Adipocyte (in vitro differentiated cells): ENCODE measurements around the gene TOMM40L.

Experiments used
- DNase-seq: peaks from one replicate; pipeline ENCODE4 v3.0.0-alpha.2; 2015; ENCODE audit warnings: low read depth
- H3K27me3 ChIP-seq: replicated peaks from 2 replicates; pipeline ENCODE4 v1.7.0; 2013; ENCODE audit warnings: mild to moderate bottlenecking, low read length, moderate library complexity; ENCODE audit not compliant: control insufficient read depth, insufficient read depth
- H3K36me3 ChIP-seq: 2 replicates; pipeline ENCODE4 v1.7.0; 2013; ENCODE audit warnings: low read length, mild to moderate bottlenecking, moderate library complexity; ENCODE audit not compliant: control insufficient read depth, insufficient read depth, severe bottlenecking
- H3K4me1 ChIP-seq: 2 replicates; pipeline ENCODE4 v1.7.0; 2013; ENCODE audit warnings: mild to moderate bottlenecking, low read length, moderate library complexity; ENCODE audit not compliant: control insufficient read depth, insufficient read depth
- H3K4me3 ChIP-seq: 2 replicates; pipeline ENCODE4 v1.7.0; 2013; ENCODE audit warnings: mild to moderate bottlenecking, low read length, moderate library complexity
- H3K9ac ChIP-seq: 2 replicates; pipeline ENCODE4 v1.7.0; 2013; ENCODE audit warnings: mild to moderate bottlenecking, low read length, moderate library complexity
- H3K9me3 ChIP-seq: 2 replicates; pipeline ENCODE4 v1.7.0; 2013; ENCODE audit warnings: mild to moderate bottlenecking, low read length, moderate library complexity; ENCODE audit not compliant: control insufficient read depth

Gene TOMM40L

GRCh38 chr1:161188381-161188780, 37.5 kb upstream of the TOMM40L start:
- Histone ChIP-seq H3K36me3 (peaks cover 21% of the 10 kb centered on the region), H3K4me1 (peaks cover 52% of the 10 kb centered on the region), H3K4me3 (no peak overlapping the region), H3K27me3 (no peaks in the 10 kb centered on the region), H3K9ac (peak overlapping the region; percentile 45), H3K9me3 (no peaks in the 10 kb centered on the region)
- no peak for DNase-seq

GRCh38 chr1:161189036-161189435, 36.8 kb upstream of the TOMM40L start:
- Histone ChIP-seq H3K9ac (peak overlapping the region; percentile 62), H3K9me3 (no peaks in the 10 kb centered on the region), H3K36me3 (peaks cover 21% of the 10 kb centered on the region), H3K4me1 (peaks cover 58% of the 10 kb centered on the region), H3K4me3 (peak overlapping the region; percentile 28), H3K27me3 (no peaks in the 10 kb centered on the region)
- DNase-seq = peak; percentile 80

- Histone ChIP-seq H3K4me1 (peaks cover 68% of the 10 kb centered on the region), H3K27me3 (no peaks in the 10 kb centered on the region), H3K9me3 (no peaks in the 10 kb centered on the region), H3K9ac (peak overlapping the region; percentile 62), H3K4me3 (no peak overlapping the region), H3K36me3 (peaks cover 36% of the 10 kb centered on the region)
- DNase-seq = no peak
Measured at GRCh38 chr1:161190962-161191521, 34.8 kb upstream of the TOMM40L start.

- Histone ChIP-seq H3K4me1 (peaks cover 73% of the 10 kb centered on the region), H3K27me3 (no peaks in the 10 kb centered on the region), H3K4me3 (no peak overlapping the region), H3K36me3 (peaks cover 36% of the 10 kb centered on the region), H3K9ac (peak overlapping the region; percentile 62), H3K9me3 (no peaks in the 10 kb centered on the region)
- DNase-seq = no peak
Measured at GRCh38 chr1:161191971-161192370, 33.9 kb upstream of the TOMM40L start.

GRCh38 chr1:161192476-161193465, 33.1 kb upstream of the TOMM40L start:
- DNase-seq = peak; percentile 90
- Histone ChIP-seq H3K36me3 (peaks cover 36% of the 10 kb centered on the region), H3K9ac (peak overlapping the region; percentile 88)

GRCh38 chr1:161193561-161194235, 32.2 kb upstream of the TOMM40L start:
- H3K9me3 ChIP-seq = no peaks in the 10 kb centered on the region
- peaks cover 84% of the 10 kb centered on the region for H3K4me1 ChIP-seq
- H3K27me3 ChIP-seq = no peaks in the 10 kb centered on the region
- peaks cover 36% of the 10 kb centered on the region for H3K36me3 ChIP-seq
- peak overlapping the region; percentile 88 for H3K9ac ChIP-seq
- no peak for DNase-seq
- H3K4me3 ChIP-seq = no peak overlapping the region

More at GRCh38 chr1:161192476-161193465, 33.1 kb upstream of the TOMM40L start:
- Histone ChIP-seq H3K9me3 (no peaks in the 10 kb centered on the region), H3K27me3 (no peaks in the 10 kb centered on the region), H3K4me3 (no peak overlapping the region), H3K4me1 (peaks cover 80% of the 10 kb centered on the region)

GRCh38 chr1:161195171-161195570, 30.7 kb upstream of the TOMM40L start:
- peaks cover 36% of the 10 kb centered on the region for H3K36me3 ChIP-seq
- peaks cover 88% of the 10 kb centered on the region for H3K4me1 ChIP-seq
- H3K9me3 ChIP-seq = no peaks in the 10 kb centered on the region
- H3K27me3 ChIP-seq = no peaks in the 10 kb centered on the region
- peak overlapping the region; percentile 88 for H3K9ac ChIP-seq
- no peak for DNase-seq
- peak overlapping the region; percentile 87 for H3K4me3 ChIP-seq

GRCh38 chr1:161196111-161196510, 29.7 kb upstream of the TOMM40L start:
- Histone ChIP-seq H3K9ac (peak overlapping the region; percentile 88), H3K4me3 (peak overlapping the region; percentile 87), H3K4me1 (peaks cover 93% of the 10 kb centered on the region)

GRCh38 chr1:161196521-161197451, 29.1 kb upstream of the TOMM40L start:
- Histone ChIP-seq H3K36me3 (peaks cover 28% of the 10 kb centered on the region), H3K9ac (peak overlapping the region; percentile 88)
- peak; percentile 94 for DNase-seq

More at GRCh38 chr1:161196111-161196510, 29.7 kb upstream of the TOMM40L start:
- Histone ChIP-seq H3K9me3 (no peaks in the 10 kb centered on the region), H3K36me3 (peaks cover 35% of the 10 kb centered on the region), H3K27me3 (no peaks in the 10 kb centered on the region)
- DNase-seq = no peak

GRCh38 chr1:161197560-161198193, 28.2 kb upstream of the TOMM40L start:
- no peaks in the 10 kb centered on the region for H3K9me3 ChIP-seq
- peaks cover 21% of the 10 kb centered on the region for H3K36me3 ChIP-seq
- DNase-seq = no peak
- H3K27me3 ChIP-seq = no peaks in the 10 kb centered on the region
- H3K4me1 ChIP-seq = peaks cover 90% of the 10 kb centered on the region
- H3K4me3 ChIP-seq = peak overlapping the region; percentile 87
- peak overlapping the region; percentile 88 for H3K9ac ChIP-seq

More at GRCh38 chr1:161196521-161197451, 29.1 kb upstream of the TOMM40L start:
- peak overlapping the region; percentile 87 for H3K4me3 ChIP-seq
- H3K27me3 ChIP-seq = no peaks in the 10 kb centered on the region
- H3K9me3 ChIP-seq = no peaks in the 10 kb centered on the region
- H3K4me1 ChIP-seq = peaks cover 94% of the 10 kb centered on the region
